ENCODE results near the gene RNU6-8.
A peak's percentile ranks its signal among the peaks of the same experiment; 100 is the strongest.

RNU6-8 gene

DNA sequence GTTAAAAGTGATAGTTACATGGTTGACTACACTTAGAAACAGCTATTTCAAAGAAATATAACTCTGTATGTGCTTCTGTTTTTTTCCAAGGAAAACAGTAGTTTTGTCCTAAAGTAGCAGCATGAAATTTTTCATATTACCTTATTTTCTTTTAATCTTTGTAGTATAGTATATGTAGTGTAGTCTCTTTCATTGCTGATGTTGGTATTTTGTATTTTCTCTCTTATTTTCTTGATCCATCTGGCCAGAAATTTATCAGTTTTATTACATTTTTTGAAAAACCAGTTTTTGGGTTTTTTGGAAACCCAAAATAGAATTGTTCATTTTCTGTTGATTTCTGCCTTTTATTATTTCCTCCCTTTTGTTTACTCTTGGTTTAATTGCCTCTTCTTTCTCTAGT, 6.4 kb upstream of the RNU6-8 start:
- no peak overlapping the region for H3K27ac ChIP-seq
- TF ChIP-seq, protein P1, sequence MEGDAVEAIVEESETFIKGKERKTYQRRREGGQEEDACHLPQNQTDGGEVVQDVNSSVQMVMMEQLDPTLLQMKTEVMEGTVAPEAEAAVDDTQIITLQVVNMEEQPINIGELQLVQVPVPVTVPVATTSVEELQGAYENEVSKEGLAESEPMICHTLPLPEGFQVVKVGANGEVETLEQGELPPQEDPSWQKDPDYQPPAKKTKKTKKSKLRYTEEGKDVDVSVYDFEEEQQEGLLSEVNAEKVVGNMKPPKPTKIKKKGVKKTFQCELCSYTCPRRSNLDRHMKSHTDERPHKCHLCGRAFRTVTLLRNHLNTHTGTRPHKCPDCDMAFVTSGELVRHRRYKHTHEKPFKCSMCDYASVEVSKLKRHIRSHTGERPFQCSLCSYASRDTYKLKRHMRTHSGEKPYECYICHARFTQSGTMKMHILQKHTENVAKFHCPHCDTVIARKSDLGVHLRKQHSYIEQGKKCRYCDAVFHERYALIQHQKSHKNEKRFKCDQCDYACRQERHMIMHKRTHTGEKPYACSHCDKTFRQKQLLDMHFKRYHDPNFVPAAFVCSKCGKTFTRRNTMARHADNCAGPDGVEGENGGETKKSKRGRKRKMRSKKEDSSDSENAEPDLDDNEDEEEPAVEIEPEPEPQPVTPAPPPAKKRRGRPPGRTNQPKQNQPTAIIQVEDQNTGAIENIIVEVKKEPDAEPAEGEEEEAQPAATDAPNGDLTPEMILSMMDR (conservative IDR thresholded peaks at IDR 0.05; ENCODE audit: low read depth) = no peak
- CTCF ChIA-PET = no interaction called here
- POLR2A ChIA-PET (ENCODE audit: low non-redundant PET) = no interaction called here
- no peak for DNase-seq (ENCODE audit: low spot score)

DNA sequence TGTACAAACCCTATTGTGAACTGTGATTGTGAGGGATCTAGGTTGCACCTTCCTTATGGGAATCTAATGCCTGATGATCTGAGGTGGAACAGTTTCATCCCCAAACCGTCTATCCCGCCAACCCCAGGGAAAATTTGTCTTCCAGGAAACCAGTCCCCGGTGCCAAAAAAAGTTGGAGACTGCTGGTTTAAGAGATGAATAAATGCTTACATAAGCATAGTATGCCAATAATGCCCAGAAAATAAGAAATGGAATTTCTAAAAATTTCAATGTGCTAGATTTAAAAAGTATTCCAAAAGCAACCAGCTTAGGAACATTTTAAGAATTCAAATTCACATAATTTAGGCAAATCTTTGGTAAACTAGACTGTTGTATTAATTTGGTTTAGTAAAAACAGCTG, 5.4 kb upstream of the RNU6-8 start:
- ChIA-PET POLR2A (ENCODE audit: low non-redundant PET) (no interaction called here), CTCF (no interaction called here)
- no peak overlapping the region for H3K27ac ChIP-seq
- TF ChIP-seq, protein P1 (conservative IDR thresholded peaks at IDR 0.05; ENCODE audit: low read depth) = no peak
- DNase-seq (ENCODE audit: low spot score) = no peak

DNA sequence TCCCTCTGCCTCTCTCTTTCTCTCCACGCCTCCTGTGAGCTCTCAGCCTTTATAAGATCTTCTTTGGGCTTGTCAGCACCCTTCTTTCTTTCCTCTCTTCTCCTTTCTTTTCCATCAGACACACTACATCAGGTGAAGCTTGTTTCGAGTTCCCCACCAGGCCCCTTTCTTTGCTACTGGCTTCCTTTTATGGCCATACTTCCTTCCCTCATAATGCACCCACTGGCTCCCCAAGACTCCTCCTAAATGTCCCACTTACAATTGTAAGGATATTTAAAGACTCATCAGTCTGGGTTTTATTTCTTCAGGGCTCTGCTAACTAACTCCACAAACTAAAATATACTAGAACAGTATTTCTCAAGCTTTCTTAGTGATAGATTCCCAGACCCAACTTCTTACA, 3.5 kb upstream of the RNU6-8 start:
- TF ChIP-seq, protein P1 (conservative IDR thresholded peaks at IDR 0.05; ENCODE audit: low read depth) = no peak
- CTCF ChIA-PET = no interaction called here
- no peak overlapping the region for H3K27ac ChIP-seq
- DNase-seq (ENCODE audit: low spot score) = no peak
- POLR2A ChIA-PET (ENCODE audit: low non-redundant PET) = no interaction called here

DNA sequence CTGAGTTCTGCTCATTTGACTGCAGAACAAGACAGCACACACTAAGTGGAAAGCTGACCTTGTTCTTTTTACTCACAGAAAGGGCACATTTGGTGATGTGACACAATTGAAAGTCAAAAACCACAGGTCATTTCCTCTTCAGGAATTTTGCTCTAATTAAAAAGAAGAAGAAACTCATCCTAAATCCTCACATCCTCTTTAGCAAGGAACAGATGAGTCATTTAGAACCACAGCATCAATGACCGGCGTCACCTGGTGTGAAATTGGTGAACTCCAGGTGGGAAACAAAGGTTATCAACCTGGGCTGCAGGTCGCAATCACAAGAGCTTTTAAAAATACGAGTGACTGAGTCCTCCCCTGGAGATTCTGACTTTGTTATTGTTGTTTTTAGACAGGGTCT, 2.9 kb upstream of the RNU6-8 start:
- CTCF ChIA-PET = no interaction called here
- POLR2A ChIA-PET (ENCODE audit: low non-redundant PET) = no interaction called here
- H3K27ac ChIP-seq = no peak overlapping the region
- DNase-seq (ENCODE audit: low spot score) = no peak
- TF ChIP-seq, protein P1 (conservative IDR thresholded peaks at IDR 0.05; ENCODE audit: low read depth) = no peak

DNA sequence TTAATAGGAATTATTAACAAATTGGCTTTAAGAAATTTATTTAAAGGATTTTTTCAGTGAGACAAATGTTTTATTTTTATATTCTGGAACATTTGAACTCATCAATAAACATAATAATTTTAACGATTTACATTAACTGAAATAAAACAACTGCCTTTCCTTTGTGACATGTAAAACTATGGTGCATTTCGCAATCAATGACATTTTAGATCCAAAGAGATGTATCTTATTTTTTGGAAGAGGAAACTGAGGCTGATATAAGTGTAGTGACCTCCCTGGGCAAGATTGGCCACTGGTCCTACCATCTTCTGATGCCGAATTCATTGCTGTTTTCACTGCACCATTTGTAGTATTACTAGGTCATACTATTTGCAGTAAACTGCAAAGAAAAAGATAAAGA, 2.5 kb upstream of the RNU6-8 start:
- ChIA-PET POLR2A (ENCODE audit: low non-redundant PET) (no interaction called here), CTCF (no interaction called here)
- TF ChIP-seq, protein P1 (conservative IDR thresholded peaks at IDR 0.05; ENCODE audit: low read depth) = no peak
- DNase-seq (ENCODE audit: low spot score) = no peak
- H3K27ac ChIP-seq = no peak overlapping the region

DNA sequence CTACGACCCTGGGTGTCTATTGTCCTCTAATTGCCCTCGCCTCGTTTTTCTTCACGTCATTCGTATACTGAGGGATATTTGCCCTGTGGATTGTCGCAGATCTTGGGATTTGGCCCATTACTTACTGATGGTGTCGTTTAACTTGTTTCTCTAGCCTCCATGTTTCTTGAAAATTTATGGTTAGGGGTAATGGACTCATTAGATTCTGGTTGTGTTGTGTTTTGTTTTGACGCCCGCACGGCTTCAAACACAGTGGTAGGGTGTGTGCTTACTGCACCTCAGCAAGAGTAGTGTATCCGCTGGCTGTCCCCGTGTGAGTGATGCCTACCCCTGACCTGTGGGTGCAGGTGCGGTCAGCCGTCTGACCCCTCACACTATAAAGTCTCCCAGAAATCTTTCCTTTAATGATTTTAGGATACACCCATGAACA, 874 bp upstream of the RNU6-8 start:
- ChIA-PET CTCF (no interaction called here), POLR2A (ENCODE audit: low non-redundant PET) (interaction anchor here (1.0 kb wide), 1 partner anchor 127 kb away, joined by 3 read pairs; the partner anchor contains the start of gene ARHGAP5)
- TF ChIP-seq, protein P1 (conservative IDR thresholded peaks at IDR 0.05; ENCODE audit: low read depth) = no peak
- H3K27ac ChIP-seq = peak overlapping the region; percentile 83
- DNase-seq (ENCODE audit: low spot score) = no peak

All from RWPE1 (cell line).